ENCODE results near the gene DACT3. TPM values are rescaled to one million over a fixed set of nuclear protein-coding genes. Genes with fewer than 3 reads are reported as not detected.

Gene DACT3
- total RNA-seq, 1 donor: 5.2 TPM

- TF ChIP-seq, protein P1, sequence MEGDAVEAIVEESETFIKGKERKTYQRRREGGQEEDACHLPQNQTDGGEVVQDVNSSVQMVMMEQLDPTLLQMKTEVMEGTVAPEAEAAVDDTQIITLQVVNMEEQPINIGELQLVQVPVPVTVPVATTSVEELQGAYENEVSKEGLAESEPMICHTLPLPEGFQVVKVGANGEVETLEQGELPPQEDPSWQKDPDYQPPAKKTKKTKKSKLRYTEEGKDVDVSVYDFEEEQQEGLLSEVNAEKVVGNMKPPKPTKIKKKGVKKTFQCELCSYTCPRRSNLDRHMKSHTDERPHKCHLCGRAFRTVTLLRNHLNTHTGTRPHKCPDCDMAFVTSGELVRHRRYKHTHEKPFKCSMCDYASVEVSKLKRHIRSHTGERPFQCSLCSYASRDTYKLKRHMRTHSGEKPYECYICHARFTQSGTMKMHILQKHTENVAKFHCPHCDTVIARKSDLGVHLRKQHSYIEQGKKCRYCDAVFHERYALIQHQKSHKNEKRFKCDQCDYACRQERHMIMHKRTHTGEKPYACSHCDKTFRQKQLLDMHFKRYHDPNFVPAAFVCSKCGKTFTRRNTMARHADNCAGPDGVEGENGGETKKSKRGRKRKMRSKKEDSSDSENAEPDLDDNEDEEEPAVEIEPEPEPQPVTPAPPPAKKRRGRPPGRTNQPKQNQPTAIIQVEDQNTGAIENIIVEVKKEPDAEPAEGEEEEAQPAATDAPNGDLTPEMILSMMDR (IDR thresholded peaks at IDR 0.05; ENCODE audit: insufficient read depth, low read depth, low read length): no peak
- no peak overlapping the region for H3K4me3 ChIP-seq (ENCODE audit: low read depth, low read length)
- DNase-seq (ENCODE audit: low read depth): no peak
Measured at GRCh38 chr19:46607448-46607841, 53.5 kb downstream of the DACT3 start.

GRCh38 chr19:46606681-46607447 lies 54.1 kb downstream of the DACT3 start:
- no peak for DNase-seq (ENCODE audit: low read depth)
- TF ChIP-seq, protein P1 (IDR thresholded peaks at IDR 0.05; ENCODE audit: insufficient read depth, low read depth, low read length): no peak
- H3K4me3 ChIP-seq (ENCODE audit: low read depth, low read length): no peak overlapping the region

GRCh38 chr19:46606019-46606418 lies 55.0 kb downstream of the DACT3 start:
- TF ChIP-seq, protein P1 (IDR thresholded peaks at IDR 0.05; ENCODE audit: insufficient read depth, low read depth, low read length): no peak
- no peak overlapping the region for H3K4me3 ChIP-seq (ENCODE audit: low read depth, low read length)

GRCh38 chr19:46605356-46605821 lies 55.6 kb downstream of the DACT3 start:
- H3K4me3 ChIP-seq (ENCODE audit: low read depth, low read length): no peak overlapping the region
- DNase-seq (ENCODE audit: low read depth): no peak
- TF ChIP-seq, protein P1 (IDR thresholded peaks at IDR 0.05; ENCODE audit: insufficient read depth, low read depth, low read length): no peak

More at GRCh38 chr19:46606019-46606418, 55.0 kb downstream of the DACT3 start:
- no peak for DNase-seq (ENCODE audit: low read depth)

DNA sequence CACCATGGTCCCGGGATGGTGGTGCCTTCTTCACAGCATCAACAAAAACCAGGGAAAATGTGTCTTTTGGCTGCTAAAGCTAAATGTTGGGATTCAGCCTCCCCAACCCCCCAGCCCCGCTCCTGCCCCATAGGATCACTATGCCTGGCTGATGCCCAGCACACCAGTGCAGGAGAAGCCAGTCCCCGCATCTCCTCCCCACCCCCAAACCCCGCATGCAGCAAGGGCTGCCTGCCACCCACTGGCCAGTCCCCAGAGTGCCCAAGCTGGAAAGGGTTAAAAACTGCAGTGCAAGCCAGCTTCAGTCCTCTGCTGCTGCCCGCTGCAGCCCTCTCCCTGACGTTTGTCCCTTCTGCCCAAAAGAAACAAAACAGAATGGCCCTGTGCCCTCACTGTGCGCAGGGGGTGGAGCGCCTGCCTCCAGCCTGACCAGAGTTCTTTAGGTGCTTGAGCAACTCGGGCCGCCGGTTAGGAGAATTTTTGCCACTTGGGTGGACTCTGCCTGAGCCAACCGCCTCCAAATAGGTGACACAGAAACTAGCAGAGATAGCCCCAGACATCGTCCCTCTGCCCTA lies 56.1 kb downstream of the DACT3 start:
- DNase-seq (ENCODE audit: low read depth): no peak
- TF ChIP-seq, protein P1 (IDR thresholded peaks at IDR 0.05; ENCODE audit: insufficient read depth, low read depth, low read length): no peak
- H3K4me3 ChIP-seq (ENCODE audit: low read depth, low read length): no peak overlapping the region

GRCh38 chr19:46603752-46604231 lies 57.2 kb downstream of the DACT3 start:
- peak overlapping the region; percentile 97 for H3K4me3 ChIP-seq (ENCODE audit: low read depth, low read length)
- DNase-seq (ENCODE audit: low read depth): no peak
- TF ChIP-seq, protein P1 (IDR thresholded peaks at IDR 0.05; ENCODE audit: insufficient read depth, low read depth, low read length): no peak

Measured in fibroblast of villous mesenchyme (primary cell).